HG02870 (cell line): Measurements from ENCODE around the gene NCF4.

Experiments used
- ATAC-seq: cut with Tn5 transposase; IDR thresholded peaks from one replicate; pipeline ENCODE4 v1.9.1; 2021; ENCODE audit warnings: mild to moderate bottlenecking, moderate library complexity; ENCODE audit not compliant: unreplicated experiment

Gene NCF4

GRCh38 chr22:36860821-36861659, at the start of gene NCF4:
TSS of gene NCF4 (plus strand) at chr22:36861006. CDS start at chr22:36861172, 166 bp downstream.
- ATAC-seq = peak; percentile 66

DNA sequence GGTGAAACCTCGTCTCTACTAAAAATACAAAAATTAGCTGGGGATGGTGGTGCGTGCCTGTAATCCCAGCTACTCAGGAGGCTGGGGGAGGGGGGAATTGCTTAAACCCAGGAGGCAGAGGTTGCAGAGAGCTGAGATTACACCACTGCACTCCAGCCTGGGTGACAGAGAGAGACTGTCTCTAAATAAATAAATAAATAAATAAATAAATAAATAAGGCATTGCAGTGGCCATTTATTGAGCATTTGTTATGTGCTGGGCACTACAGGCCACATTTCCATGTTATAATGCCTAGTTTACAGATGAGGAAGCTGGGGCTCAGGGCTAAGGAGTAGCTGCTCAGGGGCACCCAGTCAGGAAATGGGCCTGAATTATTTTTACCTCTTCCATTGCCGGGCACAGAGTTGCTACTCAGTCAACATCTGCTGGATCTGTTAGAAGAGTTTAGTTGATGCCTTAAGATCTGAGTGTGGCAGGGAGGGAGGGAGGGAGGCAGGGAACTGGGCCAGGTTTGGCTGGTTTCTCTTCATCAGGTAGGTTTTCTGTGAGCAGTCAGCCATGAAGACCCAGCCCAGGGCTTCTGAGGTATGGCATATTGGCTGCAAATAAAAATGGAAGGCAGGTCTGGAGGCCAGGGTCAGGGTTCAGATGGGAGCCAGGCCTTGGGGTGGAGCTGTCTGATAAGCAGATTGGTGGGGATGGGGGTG, 49.6 kb upstream of the NCF4 start:
- no peak for ATAC-seq

DNA sequence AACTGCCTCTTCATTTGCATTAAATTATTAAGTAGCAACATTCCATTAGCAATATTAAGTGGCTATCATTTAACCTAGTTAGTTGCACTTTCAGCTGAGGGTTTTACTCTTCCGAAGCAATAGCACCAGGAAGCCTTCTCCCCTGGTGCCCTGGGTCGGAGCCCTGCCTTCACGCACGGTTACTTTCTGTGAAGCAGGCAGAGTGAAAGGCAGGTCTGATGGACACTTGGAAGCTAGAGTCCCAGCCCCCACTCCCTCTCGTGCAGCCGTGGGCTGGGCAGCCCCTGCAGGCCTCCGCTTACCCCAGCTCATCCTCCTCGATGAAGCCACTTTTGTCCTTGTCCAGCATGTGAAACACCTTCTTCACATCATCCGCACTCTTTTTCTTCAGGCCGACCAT, 46.0 kb upstream of the NCF4 start:
- ATAC-seq = no peak

GRCh38 chr22:36815558-36816338, 45.1 kb upstream of the NCF4 start:
- no peak for ATAC-seq

GRCh38 chr22:36816339-36816635, 44.5 kb upstream of the NCF4 start:
- ATAC-seq = no peak

DNA sequence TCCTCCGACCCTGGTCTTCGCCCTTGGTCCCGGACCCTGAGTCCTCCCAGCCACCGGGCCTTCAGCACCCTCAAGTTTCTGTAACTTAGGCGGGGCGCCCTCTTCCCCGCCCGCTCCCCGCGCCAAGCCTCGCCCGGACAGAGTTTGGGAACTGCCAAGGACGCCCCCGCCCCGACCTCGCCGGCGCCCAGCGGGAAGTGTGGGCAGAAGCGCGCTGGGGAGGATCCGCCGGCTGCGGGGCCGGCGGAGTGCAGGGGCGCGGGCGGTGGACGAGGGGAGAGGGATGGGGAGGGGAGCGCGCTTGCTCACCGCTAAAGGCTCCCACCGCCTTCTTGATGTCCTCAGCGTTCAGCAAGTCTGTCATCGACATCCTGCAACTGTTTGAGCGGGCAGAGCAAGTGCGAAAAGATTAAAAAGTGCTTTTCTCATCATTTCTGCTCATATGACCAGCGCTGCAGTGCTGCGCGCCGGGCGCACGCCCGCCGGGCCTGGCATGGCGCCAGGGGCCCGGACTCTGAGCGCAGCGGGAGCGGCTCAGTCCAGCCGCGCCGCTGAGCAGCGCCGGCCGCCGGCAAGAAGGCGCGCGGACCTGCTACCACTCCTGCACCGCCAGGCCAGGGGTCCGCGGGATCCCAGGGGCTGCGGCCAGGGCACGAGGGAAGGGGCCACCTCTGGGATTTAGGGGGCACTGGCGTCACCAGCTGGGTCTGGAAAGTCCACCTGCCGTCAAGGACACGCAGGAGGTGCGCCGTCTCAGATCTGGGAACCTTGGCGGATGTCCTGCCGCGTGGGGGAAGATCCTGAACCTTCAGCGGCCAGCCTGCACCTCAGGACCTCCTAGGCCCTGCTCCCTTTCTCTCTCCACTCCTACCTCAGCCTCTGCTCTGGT, 43.9 kb upstream of the NCF4 start, which contains the start of gene PVALB:
TSS of gene PVALB (minus strand) at position 400 of the 889 bp plus-strand sequence. CDS start at position 370, 30 bp downstream.
- ATAC-seq = no peak

DNA sequence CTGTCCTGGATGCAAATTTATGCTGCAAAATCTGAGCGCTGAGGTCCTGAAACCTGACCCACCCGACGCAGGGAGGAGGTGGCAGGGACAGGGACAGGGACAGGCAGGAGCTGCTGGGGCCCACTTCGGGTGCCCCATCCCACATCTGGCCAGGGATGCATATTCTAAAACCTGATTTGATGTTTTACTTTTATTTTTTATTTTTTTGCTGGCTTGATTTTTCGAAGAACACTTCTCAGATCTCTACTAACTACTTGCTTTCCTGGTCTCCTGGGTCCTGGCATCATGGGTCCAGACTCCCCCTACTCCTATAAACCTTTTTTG, 43.3 kb upstream of the NCF4 start:
- ATAC-seq = no peak

- no peak for ATAC-seq
Observed at GRCh38 chr22:36818010-36818642, 42.7 kb upstream of the NCF4 start.

DNA sequence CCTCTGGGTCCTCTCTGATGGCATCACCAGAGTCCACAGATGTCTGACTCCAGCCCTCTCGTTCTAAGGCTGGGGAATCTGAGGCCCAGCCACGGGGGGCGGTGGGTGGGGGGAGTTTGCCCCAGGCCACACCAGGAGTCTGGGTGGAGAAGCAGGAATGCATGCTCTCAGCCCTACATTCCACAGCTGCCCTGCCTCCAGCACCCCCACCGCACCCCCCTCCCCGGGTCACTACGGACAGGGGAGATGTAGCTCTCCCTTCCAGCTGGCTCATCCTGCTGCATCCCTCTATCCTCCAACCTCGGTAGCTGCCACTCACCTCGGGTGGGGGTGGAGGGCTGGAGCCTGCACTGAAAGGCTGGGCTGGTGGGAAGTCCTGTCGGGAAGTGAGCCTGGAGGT, 41.7 kb upstream of the NCF4 start:
- ATAC-seq = no peak

GRCh38 chr22:36822581-36822980, 38.2 kb upstream of the NCF4 start:
- ATAC-seq = no peak

- ATAC-seq = no peak
Observed at GRCh38 chr22:36823186-36823839, 37.5 kb upstream of the NCF4 start.

GRCh38 chr22:36824655-36825054, 36.2 kb upstream of the NCF4 start:
- no peak for ATAC-seq

- ATAC-seq = no peak
Observed at GRCh38 chr22:36826262-36826661, 34.5 kb upstream of the NCF4 start.

GRCh38 chr22:36828815-36829214, 32.0 kb upstream of the NCF4 start:
- ATAC-seq = no peak

- no peak for ATAC-seq
Observed at GRCh38 chr22:36829370-36830002, 31.3 kb upstream of the NCF4 start.

DNA sequence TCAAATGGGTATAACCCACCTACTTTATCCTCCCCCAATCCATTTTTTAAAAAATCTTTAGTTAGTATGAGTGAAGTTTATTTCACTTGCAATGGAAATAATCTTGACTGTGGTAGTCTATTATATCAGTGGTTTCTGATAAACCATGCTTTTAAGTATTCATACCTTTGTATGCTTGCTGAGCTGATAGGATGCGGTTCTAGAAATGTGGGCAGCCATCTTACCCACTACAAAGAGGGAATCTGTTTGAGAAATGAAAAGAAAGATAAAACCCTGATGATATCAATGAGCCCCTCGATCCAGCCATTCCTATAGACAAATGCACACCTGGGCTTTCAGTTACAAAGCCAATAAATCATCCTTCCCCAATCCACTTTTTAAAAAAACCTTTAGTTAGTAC, 30.2 kb upstream of the NCF4 start:
- ATAC-seq = no peak

GRCh38 chr22:36831206-36831605, 29.6 kb upstream of the NCF4 start:
- ATAC-seq = no peak

DNA sequence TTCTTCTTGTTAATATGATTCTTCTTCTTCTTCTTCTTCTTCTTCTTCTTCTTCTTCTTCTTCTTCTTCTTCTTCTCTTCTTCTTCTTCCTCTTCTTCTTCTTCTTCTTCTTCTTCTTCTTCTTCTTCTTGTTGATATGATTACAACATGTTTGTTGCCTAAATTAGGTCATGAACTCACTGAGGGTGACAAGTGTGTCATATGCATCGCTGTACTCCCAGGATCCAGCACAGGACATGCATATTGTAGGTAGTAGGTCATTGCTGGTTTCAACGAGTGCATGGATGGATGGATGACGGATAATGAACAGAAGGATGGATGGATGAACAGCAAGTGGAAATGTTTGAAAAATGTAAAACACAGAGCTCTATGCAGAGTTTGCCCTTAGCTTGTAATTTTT, 29.1 kb upstream of the NCF4 start:
- ATAC-seq = no peak

DNA sequence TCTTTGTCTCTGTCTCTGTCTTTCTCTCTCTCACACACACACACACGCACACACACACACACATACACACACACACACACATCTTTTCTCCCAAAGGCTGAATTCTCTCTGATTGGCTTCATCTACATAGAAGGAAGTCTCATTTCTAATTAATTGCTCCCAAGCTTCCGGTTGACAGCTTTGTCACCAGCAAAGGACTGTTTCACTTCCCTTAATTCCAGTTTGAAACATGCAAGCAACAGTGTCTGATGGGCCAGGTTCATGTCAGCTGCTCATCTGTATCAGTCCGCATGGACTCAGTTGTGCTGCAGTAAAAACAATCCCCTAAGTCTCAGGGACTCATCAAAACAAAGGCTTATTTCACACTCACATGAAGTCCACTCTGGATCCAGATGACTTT, 27.7 kb upstream of the NCF4 start:
- no peak for ATAC-seq
